ENCODE measurements around the gene SON.
A peak's percentile ranks its signal among the peaks of the same experiment; 100 is the strongest.
"Not testable (repeated sequence)": the region's sequence is repeated elsewhere in the genome, so short reads cannot be mapped to it uniquely, and the experiment has no call there.

SON gene

GRCh38 chr21:33542640-33543504, at the start of gene SON:
Gene SON, plus strand, starts transcription at chr21:33543038. Its CDS starts 55 bp downstream, at chr21:33543093.
- DNase-seq, result peak; percentile 98

- DNase-seq, result no peak
Observed at GRCh38 chr21:33493756-33494155, 49.1 kb upstream of the SON start.

- no peak for DNase-seq
Observed at GRCh38 chr21:33495743-33496142, 47.1 kb upstream of the SON start.

- DNase-seq, result no peak
Observed at GRCh38 chr21:33496345-33496744, 46.5 kb upstream of the SON start.

- DNase-seq, result no peak
Observed at GRCh38 chr21:33505833-33506232, 37.0 kb upstream of the SON start.

- not testable (repeated sequence) for DNase-seq
Observed at GRCh38 chr21:33507003-33507402, 35.8 kb upstream of the SON start.

- no peak for DNase-seq
Observed at GRCh38 chr21:33510826-33511225, 32.0 kb upstream of the SON start.

- no peak for DNase-seq
Observed at GRCh38 chr21:33511639-33512038, 31.2 kb upstream of the SON start.

GRCh38 chr21:33512481-33512880, 30.4 kb upstream of the SON start:
- DNase-seq, result no peak

GRCh38 chr21:33514229-33514628, 28.6 kb upstream of the SON start:
- no peak for DNase-seq

- no peak for DNase-seq
Observed at GRCh38 chr21:33518899-33519298, 23.9 kb upstream of the SON start.

- no peak for DNase-seq
Observed at GRCh38 chr21:33522297-33522952, 20.4 kb upstream of the SON start.

GRCh38 chr21:33522953-33523349, 19.9 kb upstream of the SON start:
- DNase-seq, result no peak

GRCh38 chr21:33531007-33531406, 11.8 kb upstream of the SON start:
- DNase-seq, result no peak

GRCh38 chr21:33537212-33537611, 5.6 kb upstream of the SON start:
- DNase-seq, result no peak

GRCh38 chr21:33539616-33540015, 3.2 kb upstream of the SON start:
- DNase-seq, result no peak

GRCh38 chr21:33540711-33541104, 2.1 kb upstream of the SON start:
- no peak for DNase-seq

GRCh38 chr21:33541105-33541711, 1.6 kb upstream of the SON start:
- DNase-seq, result no peak

GRCh38 chr21:33541756-33542639, 840 bp upstream of the SON start, which contains the start of gene GART:
Gene GART, minus strand, starts transcription at chr21:33542117. Its CDS starts 2,802 bp downstream, at chr21:33539315.
- peak; percentile 13 for DNase-seq

GRCh38 chr21:33543505-33544129, 779 bp downstream of the SON start:
- DNase-seq, result no peak

- DNase-seq, result no peak
Observed at GRCh38 chr21:33544451-33545195, 1.8 kb downstream of the SON start.

GRCh38 chr21:33546086-33546485, 3.2 kb downstream of the SON start:
- peak; percentile 55 for DNase-seq

Measured in SIG-M5 (cell line).